ENCODE results near the gene LDAH.

The LDAH gene

GRCh38 chr2:20678086-20678395 lies 144.9 kb downstream of the LDAH start:
- no peak for DNase-seq

- no peak for DNase-seq
Measured at GRCh38 chr2:20677301-20678085, 145.4 kb downstream of the LDAH start.

DNA sequence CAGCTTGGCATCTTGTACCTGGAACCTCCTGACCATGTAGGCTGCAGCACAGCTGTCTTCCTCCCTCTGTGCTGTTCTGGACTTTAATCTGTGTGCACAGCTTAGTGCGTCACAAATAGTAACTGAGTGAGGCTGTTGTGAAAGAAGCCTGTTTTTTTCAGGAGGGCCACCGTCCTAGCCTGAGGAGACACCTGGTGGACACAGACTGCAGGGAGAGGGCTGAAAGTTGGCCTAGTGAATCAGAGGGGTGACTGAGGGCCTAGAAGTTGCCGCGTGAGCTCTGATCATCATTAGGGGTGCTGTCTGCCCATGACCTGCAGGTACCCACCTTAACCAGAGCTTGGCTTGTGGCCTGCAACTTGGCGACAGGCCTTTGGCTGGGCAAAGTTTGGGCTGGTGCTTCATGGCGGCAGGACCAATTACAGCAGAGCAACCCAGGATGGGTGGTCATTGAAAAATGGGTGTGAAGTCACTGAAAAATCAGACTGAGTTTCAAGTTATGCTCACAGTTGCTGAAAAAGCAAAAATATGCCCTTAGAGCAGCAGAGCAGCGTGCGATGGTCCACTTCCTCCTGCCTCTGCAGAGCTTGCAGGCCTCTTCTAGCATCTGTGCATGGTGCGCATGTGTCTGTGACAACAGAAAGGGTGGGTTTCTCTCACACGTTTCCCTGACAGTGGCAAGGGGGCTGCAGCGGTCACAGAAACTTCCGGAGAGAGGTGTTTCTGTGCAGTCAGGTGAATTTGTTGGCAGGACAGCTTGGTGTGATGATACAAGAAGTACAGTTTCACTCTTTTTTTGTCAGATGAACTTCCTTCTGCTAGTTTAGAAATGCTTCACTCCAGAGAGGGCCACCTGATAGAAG lies 146.3 kb downstream of the LDAH start:
- no peak for DNase-seq

- DNase-seq, result no peak
Measured at GRCh38 chr2:20675701-20676352, 147.1 kb downstream of the LDAH start.

GRCh38 chr2:20674974-20675679 lies 147.8 kb downstream of the LDAH start:
- DNase-seq, result no peak

DNA sequence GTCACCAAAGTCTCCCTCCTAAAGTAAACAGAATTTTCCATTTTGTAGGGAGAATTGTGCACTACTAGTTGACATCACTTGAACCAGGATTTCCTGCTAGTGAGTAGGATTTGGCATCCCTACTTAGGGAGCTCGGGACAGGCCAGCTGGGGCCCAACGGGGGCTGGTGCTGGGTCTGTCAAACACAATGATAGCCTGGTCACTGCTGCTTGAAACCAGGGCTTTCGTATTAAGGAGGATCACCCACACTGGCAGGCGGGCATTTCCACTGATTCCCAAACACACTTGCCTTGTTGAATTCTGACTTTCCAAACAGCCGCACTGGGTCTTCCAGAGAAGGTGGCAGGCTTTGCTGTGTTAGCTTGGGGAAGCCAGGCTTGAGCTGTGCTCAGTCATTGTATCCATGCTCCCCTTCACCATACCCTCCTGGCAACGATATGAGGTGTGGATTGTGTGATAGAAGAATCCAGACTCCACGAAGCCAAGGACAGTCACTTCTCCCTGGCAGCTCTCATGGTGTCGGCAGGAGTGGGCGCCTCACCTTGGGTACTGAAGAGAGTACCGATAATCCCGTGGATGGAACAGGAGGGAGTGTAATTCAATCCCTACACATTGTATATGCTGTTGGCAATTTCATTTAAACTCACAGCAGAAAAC lies 148.5 kb downstream of the LDAH start:
- DNase-seq, result no peak

DNA sequence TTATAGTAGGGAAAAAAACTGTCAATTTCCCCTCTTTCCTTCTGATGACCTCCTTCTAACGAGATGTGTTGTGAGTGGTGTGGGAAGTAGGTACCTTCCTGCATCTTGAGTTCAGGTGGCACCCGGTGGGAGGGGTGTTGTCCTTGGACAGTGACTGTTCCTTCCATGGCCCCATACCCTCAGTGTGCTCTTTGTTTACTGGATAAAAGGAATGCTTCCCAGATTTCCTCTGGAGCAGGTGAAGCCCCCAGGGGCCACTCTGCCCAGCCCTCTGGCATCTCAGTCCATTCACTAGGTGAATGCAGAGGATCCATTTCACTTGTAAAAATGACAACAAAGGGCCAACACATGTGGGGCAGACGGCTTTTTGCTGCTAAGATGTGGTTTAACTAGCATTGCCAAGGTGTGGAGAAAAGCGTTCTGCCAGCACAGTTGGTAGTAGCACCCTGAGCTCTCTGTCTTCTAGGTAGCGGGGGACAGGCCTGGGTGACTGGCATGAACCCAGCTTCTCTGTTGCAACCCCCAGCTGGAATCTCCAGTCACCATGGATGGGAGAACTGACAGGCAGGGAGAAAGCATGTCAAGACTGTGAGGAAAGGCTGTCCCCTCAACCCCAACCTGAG lies 149.1 kb downstream of the LDAH start:
- DNase-seq, result no peak

GRCh38 chr2:20672201-20672951 lies 150.5 kb downstream of the LDAH start:
- DNase-seq, result no peak

GRCh38 chr2:20671736-20672080 lies 151.2 kb downstream of the LDAH start:
- no peak for DNase-seq

DNA sequence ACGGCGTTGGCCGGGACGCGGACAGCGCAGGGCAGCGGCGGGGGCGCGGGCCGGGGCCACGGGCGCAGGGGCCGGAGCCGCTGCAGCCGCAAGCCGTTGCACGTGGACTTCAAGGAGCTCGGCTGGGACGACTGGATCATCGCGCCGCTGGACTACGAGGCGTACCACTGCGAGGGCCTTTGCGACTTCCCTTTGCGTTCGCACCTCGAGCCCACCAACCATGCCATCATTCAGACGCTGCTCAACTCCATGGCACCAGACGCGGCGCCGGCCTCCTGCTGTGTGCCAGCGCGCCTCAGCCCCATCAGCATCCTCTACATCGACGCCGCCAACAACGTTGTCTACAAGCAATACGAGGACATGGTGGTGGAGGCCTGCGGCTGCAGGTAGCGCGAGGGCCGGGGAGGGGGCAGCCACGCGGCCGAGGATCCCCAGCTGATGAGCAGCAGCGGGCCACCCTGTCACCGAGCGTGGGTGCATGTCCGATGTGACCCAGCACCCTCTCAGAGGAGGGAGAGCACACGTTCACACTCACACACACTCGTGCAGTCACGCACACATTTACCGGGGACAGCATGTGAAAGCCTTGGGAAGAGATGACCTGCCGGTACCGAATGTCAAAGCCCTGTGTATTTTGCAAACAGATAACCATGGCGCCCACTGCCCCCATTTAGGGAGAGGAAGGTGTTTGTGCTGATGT lies 151.7 kb downstream of the LDAH start:
- no peak for DNase-seq

DNA sequence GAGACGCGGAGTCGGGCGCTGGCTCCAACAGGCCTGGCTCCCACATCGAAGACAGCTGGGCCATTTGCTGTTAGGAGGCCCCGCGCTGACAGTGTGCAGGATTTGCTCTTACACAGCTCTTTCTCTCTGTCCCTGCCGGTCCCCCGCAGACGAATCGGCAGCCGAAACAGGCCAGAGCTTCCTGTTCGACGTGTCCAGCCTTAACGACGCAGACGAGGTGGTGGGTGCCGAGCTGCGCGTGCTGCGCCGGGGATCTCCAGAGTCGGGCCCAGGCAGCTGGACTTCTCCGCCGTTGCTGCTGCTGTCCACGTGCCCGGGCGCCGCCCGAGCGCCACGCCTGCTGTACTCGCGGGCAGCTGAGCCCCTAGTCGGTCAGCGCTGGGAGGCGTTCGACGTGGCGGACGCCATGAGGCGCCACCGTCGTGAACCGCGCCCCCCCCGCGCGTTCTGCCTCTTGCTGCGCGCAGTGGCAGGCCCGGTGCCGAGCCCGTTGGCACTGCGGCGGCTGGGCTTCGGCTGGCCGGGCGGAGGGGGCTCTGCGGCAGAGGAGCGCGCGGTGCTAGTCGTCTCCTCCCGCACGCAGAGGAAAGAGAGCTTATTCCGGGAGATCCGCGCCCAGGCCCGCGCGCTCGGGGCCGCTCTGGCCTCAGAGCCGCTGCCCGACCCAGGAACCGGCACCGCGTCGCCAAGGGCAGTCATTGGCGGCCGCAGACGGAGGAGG lies 152.4 kb downstream of the LDAH start:
- no peak for DNase-seq

DNA sequence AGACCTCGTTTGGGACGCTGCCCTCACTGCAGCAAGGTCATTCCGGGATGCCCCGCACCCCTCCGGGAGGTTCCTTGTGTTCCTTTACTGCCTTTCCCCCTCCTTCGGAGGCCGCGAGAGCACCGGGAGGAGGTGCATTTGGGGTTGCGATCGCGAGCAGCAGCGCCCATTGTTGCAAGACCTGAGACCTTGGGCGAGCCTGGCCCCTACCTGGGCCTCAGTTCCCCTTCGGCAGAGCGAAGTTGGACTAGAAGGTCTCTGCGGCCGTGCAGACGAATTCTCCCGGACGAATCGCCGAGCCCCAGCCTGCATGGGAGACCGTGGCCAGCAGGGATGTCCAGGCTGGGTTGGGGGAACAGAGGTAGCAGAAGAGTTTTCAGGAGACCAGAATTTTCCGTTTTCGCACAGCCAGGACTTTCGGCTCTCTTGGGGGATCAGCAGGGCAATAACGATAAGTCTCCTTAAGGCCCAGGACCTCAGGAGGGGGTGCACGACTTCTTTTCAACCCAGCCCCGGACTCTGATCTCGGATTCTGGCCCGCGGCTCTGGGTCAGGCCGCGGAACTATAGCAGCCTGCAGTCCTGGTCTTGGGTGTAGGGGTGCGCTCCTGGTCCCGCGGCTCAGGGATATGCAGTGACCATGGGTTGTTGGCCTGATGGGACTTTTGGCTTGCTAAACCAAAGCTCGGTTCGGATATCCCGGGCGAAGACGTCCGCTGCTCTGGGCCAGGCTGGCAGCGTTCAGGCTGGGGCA lies 153.2 kb downstream of the LDAH start:
- no peak for DNase-seq

- DNase-seq, result no peak
Measured at GRCh38 chr2:20668871-20669475, 153.9 kb downstream of the LDAH start.

- DNase-seq, result no peak
Measured at GRCh38 chr2:20668451-20668850, 154.4 kb downstream of the LDAH start.

GRCh38 chr2:20667531-20668401 lies 155.1 kb downstream of the LDAH start:
- no peak for DNase-seq

DNA sequence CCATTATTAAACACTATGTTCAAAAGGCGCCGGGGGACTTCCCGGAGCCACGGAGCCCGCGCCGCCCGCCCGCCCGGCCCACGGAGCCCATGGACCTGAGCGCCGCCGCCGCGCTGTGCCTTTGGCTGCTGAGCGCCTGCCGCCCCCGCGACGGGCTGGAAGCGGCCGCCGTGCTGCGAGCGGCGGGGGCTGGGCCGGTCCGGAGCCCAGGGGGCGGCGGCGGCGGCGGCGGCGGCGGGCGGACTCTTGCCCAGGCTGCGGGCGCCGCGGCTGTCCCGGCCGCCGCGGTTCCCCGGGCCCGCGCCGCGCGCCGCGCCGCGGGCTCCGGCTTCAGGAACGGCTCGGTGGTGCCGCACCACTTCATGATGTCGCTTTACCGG lies 155.8 kb downstream of the LDAH start:
- DNase-seq, result peak in 1 of 2 donors; percentile 9

- DNase-seq, result peak in 1 of 2 donors; percentile 13
Measured at GRCh38 chr2:20666304-20667150, 156.4 kb downstream of the LDAH start, which contains the start of gene GDF7. TSS of gene GDF7 (plus strand) at chr2:20667144. CDS start at chr2:20667240, 96 bp downstream.
